WTC11 (cell line): ENCODE data around the gene SPDYE6. TPM values are rescaled to one million over a fixed set of nuclear protein-coding genes. Genes with fewer than 3 reads are reported as not detected.
A peak's percentile ranks its signal among the peaks of the same experiment; 100 is the strongest.

Experiments used
- ATAC-seq: fragments of 200-7000 bp; cut with Tn5 transposase; 2 replicates; pipeline ENCODE4 v1.10.0; 2021; ENCODE audit warnings: mild to moderate bottlenecking, moderate library complexity
- CTCF ChIA-PET: fragments of 300-600 bp; sonication (Branson Sonifier 250); formaldehyde crosslinking; loops from one replicate; lab custom pipeline; 2021; ENCODE audit warnings: antibody characterized with exemption; lab: Charles Lee
- POLR2A ChIA-PET: fragments of 350-600 bp; sonication (Branson Sonifier 250); formaldehyde crosslinking; loops from one replicate; lab custom pipeline; 2021; ENCODE audit warnings: antibody characterized with exemption; lab: Charles Lee
- DNase-seq: peaks from one replicate; pipeline ENCODE4 v3.0.0; 2021; ENCODE audit warnings: low spot score
- H3K27ac Mint-ChIP-seq: 2 replicates; pipeline ENCODE4 v1.8.0; 2021; ENCODE audit warnings: mixed read lengths
- H3K27me3 Mint-ChIP-seq: 2 replicates; pipeline ENCODE4 v1.8.0; 2021; ENCODE audit warnings: low read depth, mild to moderate bottlenecking, moderate library complexity, mixed read lengths
- H3K36me3 Mint-ChIP-seq: 2 replicates; pipeline ENCODE4 v1.8.0; 2021; ENCODE audit warnings: mixed read lengths
- H3K4me1 Mint-ChIP-seq: 2 replicates; pipeline ENCODE4 v1.8.0; 2022; ENCODE audit warnings: mixed read lengths
- H3K4me3 Mint-ChIP-seq: 2 replicates; pipeline ENCODE4 v1.8.0; 2021; ENCODE audit warnings: mild to moderate bottlenecking, moderate library complexity, mixed read lengths
- H3K9me3 Mint-ChIP-seq: 2 replicates; pipeline ENCODE4 v1.8.0; 2021; ENCODE audit warnings: mixed read lengths
- E2F1 ChIP-seq: sonication (generic); formaldehyde crosslinking; IDR thresholded peaks from 2 replicates; pipeline ENCODE4 v1.8.0; 2022; ENCODE audit warnings: mild to moderate bottlenecking, missing genetic modification reagents
- HMGA2 ChIP-seq: fragments of 250-450 bp; sonication (Bioruptor Pico); IDR thresholded peaks from 2 replicates; pipeline ENCODE4 v1.4.0; 2021; ENCODE audit warnings: mild to moderate bottlenecking, moderate library complexity
- NFATC4 ChIP-seq: fragments of 250-450 bp; sonication (Bioruptor Pico); IDR thresholded peaks from 2 replicates; pipeline ENCODE4 v1.9.0; 2021; ENCODE audit warnings: mild to moderate bottlenecking
- NFYB ChIP-seq: sonication (generic); formaldehyde crosslinking; conservative IDR thresholded peaks from 2 replicates; pipeline ENCODE4 v1.8.0; 2022; ENCODE audit warnings: low read depth, missing genetic modification reagents
- PRDM15 ChIP-seq: sonication (generic); formaldehyde crosslinking; IDR thresholded peaks from 2 replicates; pipeline ENCODE4 v1.8.0; 2022; ENCODE audit warnings: missing genetic modification reagents
- PREB ChIP-seq: sonication (generic); formaldehyde crosslinking; IDR thresholded peaks from 2 replicates; pipeline ENCODE4 v1.8.1; 2022; ENCODE audit warnings: mild to moderate bottlenecking, missing genetic modification reagents, moderate library complexity, borderline replicate concordance
- RELA ChIP-seq: sonication (generic); formaldehyde crosslinking; IDR thresholded peaks from 2 replicates; pipeline ENCODE4 v1.8.1; 2022; ENCODE audit warnings: missing genetic modification reagents, mild to moderate bottlenecking, borderline replicate concordance
- TEAD4 ChIP-seq: sonication (generic); formaldehyde crosslinking; IDR thresholded peaks from 2 replicates; pipeline ENCODE4 v1.8.0; 2022; ENCODE audit warnings: mild to moderate bottlenecking, missing genetic modification reagents
- ZNF317 ChIP-seq: sonication (generic); formaldehyde crosslinking; IDR thresholded peaks from 2 replicates; pipeline ENCODE4 v1.8.1; 2023; ENCODE audit warnings: low read depth, mild to moderate bottlenecking, moderate library complexity, missing genetic modification reagents, borderline replicate concordance
- ZNF532 ChIP-seq: fragments of 250-450 bp; sonication (Bioruptor Pico); IDR thresholded peaks from 2 replicates; pipeline ENCODE4 v1.9.0; 2021; ENCODE audit warnings: mild to moderate bottlenecking, borderline replicate concordance
- ZNF671 ChIP-seq: fragments of 250-450 bp; sonication (Bioruptor Pico); IDR thresholded peaks from 2 replicates; pipeline ENCODE4 v1.8.0; 2021; ENCODE audit warnings: mild to moderate bottlenecking
- ZSCAN18 ChIP-seq: fragments of 250-450 bp; sonication (Bioruptor Pico); IDR thresholded peaks from 2 replicates; pipeline ENCODE4 v2.1.2; 2022; ENCODE audit warnings: mild to moderate bottlenecking, moderate library complexity
- total RNA-seq: library from RNA; stranded (reverse); gene quantifications from 3 replicates; pipeline ENCODE4 v1.2.3, GENCODE V29; 2021

SPDYE6 gene
- total RNA-seq, 1 experiment from 2014 or later, result not detected

- CTCF ChIA-PET, result interaction anchor here (0.8 to 3.3 kb wide), 3 partner anchors 12 to 19 kb away, joined by 3 to 14 read pairs (median 5); no protein-coding TSS in a partner anchor
Measured at GRCh38 chr7:102319671-102320070, 36.6 kb downstream of the SPDYE6 start.

GRCh38 chr7:102318482-102318971, 37.7 kb downstream of the SPDYE6 start:
- ChIA-PET POLR2A (no interaction called here), CTCF (interaction anchor here (1.1 to 3.3 kb wide), 7 partner anchors 11 to 76 kb away, joined by 3 to 14 read pairs (median 9); partner anchors contain the start of gene SH2B2)
- Mint-ChIP-seq H3K27ac (no peak overlapping the region), H3K9me3 (no peaks in the 10 kb centered on the region), H3K27me3 (peaks cover 13% of the 10 kb centered on the region), H3K4me1 (peaks cover 19% of the 10 kb centered on the region), H3K36me3 (peaks cover 13% of the 10 kb centered on the region), H3K4me3 (no peak overlapping the region)
- no peak for DNase-seq
- no peak for TF ChIP-seq ZNF317
- TF ChIP-seq NFATC4, result no peak
- no peak for TF ChIP-seq HMGA2
- no peak for TF ChIP-seq ZNF532 (CRISPR knock-in tag)
- TF ChIP-seq PREB (CRISPR knock-in tag), result no peak
- TF ChIP-seq TEAD4 (CRISPR knock-in tag), result no peak
- no peak for TF ChIP-seq E2F1 (CRISPR knock-in tag)
- TF ChIP-seq PRDM15 (CRISPR knock-in tag), result no peak
- no peak for TF ChIP-seq ZNF671 (CRISPR knock-in tag)
- TF ChIP-seq ZSCAN18 (CRISPR knock-in tag), result no peak
- ATAC-seq, result 0 out of 2 replicates have a peak, but pooled peaks have one; percentile 7

More at GRCh38 chr7:102319671-102320070, 36.6 kb downstream of the SPDYE6 start:
- no peak for ATAC-seq
- H3K4me3 Mint-ChIP-seq, result no peak overlapping the region
- peaks cover 19% of the 10 kb centered on the region for H3K4me1 Mint-ChIP-seq
- TF ChIP-seq RELA (CRISPR knock-in tag) (no peak), NFYB (CRISPR knock-in tag) (no peak)
- TF ChIP-seq, all 79 proteins: peak for 0
- H3K9me3 Mint-ChIP-seq, result no peaks in the 10 kb centered on the region
- POLR2A ChIA-PET, result no interaction called here
- H3K27me3 Mint-ChIP-seq, result peaks cover 13% of the 10 kb centered on the region
- DNase-seq, result no peak
- H3K36me3 Mint-ChIP-seq, result peaks cover 7% of the 10 kb centered on the region
- no peak overlapping the region for H3K27ac Mint-ChIP-seq
